GM12872 (cell line): ENCODE measurements around the gene HIP1.

Experiments used
- TF ChIP-seq, protein P1 (sequence below): IDR thresholded peaks from 3 replicates; pipeline ENCODE4 v1.5.1; 2011; ENCODE audit warnings: low read depth, mild to moderate bottlenecking, low read length, moderate library complexity; ENCODE audit not compliant: insufficient read depth

HIP1 gene

DNA sequence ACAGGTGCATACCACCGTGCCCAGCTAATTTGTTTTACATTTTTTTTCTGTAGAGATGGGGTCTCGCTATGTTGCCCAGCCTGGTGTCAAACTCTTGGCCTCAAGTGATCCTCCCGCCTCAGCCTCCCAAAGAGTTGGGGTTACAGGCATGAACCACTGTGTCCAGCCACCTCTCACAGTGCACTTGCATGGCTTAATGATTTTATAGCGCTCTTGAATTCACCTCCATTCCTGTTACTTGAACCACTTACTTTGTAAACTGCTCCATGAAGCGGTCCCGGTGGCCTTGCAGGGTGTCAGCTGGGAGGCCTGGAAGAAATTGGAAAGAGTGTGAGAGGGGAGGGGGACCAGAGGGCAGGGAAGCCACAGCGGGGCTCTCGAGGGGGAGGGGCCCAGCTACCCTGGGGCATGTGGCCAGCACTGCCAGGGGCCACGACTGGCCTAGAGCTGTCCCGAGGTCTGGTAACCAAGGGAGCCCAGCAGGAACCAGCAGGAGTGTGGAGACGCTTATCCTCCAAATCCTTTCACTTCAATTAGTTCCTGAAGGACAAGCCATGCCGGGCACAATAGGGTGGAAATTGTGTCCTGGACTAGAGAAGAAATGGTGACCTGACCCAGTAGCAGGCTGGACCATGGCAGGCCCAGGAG is 170.7 kb downstream of the HIP1 start:
- TF ChIP-seq, protein P1, sequence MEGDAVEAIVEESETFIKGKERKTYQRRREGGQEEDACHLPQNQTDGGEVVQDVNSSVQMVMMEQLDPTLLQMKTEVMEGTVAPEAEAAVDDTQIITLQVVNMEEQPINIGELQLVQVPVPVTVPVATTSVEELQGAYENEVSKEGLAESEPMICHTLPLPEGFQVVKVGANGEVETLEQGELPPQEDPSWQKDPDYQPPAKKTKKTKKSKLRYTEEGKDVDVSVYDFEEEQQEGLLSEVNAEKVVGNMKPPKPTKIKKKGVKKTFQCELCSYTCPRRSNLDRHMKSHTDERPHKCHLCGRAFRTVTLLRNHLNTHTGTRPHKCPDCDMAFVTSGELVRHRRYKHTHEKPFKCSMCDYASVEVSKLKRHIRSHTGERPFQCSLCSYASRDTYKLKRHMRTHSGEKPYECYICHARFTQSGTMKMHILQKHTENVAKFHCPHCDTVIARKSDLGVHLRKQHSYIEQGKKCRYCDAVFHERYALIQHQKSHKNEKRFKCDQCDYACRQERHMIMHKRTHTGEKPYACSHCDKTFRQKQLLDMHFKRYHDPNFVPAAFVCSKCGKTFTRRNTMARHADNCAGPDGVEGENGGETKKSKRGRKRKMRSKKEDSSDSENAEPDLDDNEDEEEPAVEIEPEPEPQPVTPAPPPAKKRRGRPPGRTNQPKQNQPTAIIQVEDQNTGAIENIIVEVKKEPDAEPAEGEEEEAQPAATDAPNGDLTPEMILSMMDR = no peak

DNA sequence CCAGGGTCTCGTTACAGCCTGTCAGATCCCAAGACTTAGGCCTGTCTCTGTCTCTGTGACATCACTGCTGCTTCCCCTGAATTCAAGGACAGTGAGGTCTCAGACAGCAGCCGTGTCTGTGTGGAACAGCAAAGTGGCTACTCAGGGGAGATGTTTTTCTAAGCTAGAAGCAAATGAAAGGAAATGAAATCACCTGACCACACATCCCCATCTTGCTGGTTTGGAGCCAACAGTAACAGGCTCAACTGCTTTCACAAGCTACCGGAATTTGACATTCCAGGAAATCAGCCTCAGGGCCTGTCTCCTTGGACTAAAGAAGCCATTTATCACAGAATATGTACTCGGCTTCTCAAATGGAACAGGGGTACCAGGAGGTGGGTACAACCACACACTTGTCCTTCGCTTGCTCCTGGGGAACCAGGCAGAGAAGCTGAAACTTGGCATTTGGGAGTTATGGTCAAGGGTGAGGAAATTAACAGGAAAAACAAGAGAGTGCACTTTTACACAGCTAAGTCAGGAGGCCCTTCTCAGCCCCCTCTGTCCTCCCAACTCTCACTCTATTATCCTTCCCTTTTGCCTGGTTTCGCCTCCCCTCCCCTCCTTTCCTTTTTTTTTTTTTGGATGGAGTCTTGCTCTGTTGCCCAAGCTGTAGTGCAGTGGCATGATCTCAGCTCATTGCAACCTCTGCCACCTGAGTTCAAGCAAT is 173.5 kb downstream of the HIP1 start:
- TF ChIP-seq, protein P1 = no peak

DNA sequence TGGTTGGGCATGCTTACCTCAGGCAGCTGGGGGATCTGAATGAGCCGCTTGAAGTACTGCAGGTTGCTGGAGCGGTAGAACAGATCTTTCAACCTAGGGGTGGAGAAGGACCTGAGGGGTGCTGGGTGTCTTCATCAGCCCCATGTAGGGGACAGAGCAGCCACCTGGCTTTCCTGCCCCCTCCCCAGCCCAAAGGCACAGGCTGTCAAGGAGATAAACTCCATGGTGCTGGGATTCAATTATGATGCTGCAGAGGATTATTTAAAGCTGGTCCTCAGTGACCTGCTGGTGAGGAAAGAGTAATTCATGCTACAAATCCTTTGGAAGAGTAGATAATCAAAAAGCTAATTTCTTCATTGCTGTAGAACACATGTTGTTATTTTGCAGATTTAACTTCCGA is 175.6 kb downstream of the HIP1 start:
- TF ChIP-seq, protein P1 = no peak

DNA sequence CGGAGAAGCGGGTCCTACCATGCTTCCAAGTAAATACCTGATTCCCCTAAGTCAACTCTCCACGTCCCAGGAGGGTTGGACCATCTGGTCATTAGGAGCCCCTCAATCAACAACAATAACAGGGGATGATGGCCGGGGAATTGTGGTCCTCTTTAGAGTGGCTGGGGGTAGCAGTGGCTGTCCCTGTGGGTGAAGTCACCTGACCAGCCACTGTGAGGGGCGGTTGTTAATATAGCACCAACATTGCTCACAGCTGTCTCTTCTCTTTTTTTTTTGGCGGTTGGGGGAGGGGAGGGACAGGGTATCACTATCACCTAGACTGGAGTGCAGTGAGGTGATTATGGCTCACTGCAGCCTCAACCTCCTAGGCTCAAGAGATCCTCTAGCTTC is 178.8 kb downstream of the HIP1 start:
- TF ChIP-seq, protein P1 = no peak

- TF ChIP-seq, protein P1 = no peak
These were observed 179.3 kb downstream of the HIP1 start for GRCh38 chr7:75559355-75559975.

- TF ChIP-seq, protein P1 = no peak
These were observed 183.0 kb downstream of the HIP1 start for GRCh38 chr7:75555736-75556135.

DNA sequence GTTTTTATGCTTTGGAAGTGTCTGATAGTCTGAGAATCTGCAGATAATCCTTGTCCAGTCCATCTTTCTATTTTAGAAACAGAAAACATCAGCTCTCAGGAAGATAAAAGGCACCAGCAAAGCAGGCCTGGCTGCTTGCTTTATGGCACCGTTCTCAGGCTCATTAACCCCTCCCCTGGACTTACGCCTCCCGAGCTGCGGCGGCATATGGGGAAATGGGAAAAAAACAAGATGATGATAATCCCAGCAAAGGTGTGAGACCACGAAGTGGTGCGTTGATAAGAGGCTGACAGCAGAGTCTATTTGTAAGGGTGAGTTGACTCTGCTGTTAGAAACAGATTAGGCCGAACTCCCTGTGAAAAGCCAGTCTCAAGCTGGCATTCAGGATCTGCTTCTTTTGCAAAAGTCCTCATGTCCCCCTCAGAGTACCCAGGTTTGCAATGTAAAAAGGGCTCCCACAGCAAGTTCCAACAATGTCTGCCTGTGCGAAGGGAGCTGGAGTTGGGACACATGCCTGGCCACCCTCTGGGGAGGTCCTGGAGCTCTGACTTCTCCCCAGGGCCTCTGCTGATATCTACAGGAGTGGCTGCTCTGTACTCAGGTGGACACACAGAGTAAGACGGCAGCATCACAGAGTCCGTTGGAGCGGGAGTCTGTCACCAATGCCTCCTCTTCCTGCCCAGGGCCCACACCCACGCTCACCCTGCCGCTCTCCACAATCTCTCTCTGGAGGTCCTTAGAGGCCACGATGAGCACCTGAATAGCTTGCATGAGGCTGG is 192.3 kb downstream of the HIP1 start:
- TF ChIP-seq, protein P1 = no peak
